Activated CD8-positive, alpha-beta memory T cell treated with anti-CD3 and anti-CD28 coated beads for 36 hours (primary cell): Measurements from ENCODE around the gene LRGUK. TPM values are rescaled to one million over a fixed set of nuclear protein-coding genes. Genes with fewer than 3 reads are reported as not detected.
"Not testable (repeated sequence)": the region's sequence is repeated elsewhere in the genome, so short reads cannot be mapped to it uniquely, and the experiment has no call there.

Source experiments
- CTCF ChIA-PET: fragments of 350-600 bp; sonication (Branson Sonifier 250); formaldehyde crosslinking; loops from one replicate; lab custom pipeline; 2021; ENCODE audit warnings: antibody characterized with exemption; lab: Charles Lee
- POLR2A ChIA-PET: fragments of 350-600 bp; sonication (Branson Sonifier 250); formaldehyde crosslinking; loops from one replicate; lab custom pipeline; 2021; ENCODE audit warnings: antibody characterized with exemption; lab: Charles Lee
- total RNA-seq, 2 experiments: library from RNA; stranded (reverse); gene quantifications; one replicate each; pipeline ENCODE4 v1.2.3, GENCODE V29; 2021

LRGUK gene
- total RNA-seq, 2 experiments from 2014 or later, result 0.15 TPM; not detected in 1

DNA sequence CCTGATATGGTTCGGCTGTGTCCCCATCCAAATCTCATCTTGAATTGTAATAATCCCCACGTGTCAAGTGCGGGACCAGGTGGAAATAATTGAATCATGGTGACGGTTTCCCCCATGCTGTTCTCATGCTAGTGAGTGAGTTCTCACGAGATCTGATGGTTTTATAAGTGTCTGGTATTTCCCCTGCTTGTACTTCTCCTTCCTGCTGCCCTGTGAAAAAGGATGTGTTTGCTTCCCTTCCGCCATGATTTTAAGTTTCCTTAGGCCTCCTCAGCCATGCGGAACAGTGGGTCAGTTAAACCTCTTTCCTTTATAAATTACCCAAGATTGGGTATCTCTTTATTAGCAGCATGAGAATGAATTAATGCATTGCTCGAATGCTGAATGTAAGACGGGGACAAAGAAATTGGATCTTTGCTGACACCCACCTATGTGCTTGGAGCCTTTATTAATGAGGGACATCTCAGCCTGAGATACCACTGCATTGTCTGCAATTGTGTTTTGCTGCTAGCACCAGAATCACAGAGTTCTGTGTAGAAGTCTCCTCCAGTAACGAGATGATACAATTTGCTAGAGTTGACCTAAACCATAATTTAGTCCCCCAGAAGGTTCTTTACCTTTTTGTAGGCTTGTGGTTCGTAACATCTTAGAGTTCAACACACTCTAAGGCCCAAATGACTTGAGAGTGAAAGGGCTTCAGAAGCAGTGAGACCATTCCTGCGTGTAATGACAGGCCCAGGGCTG is 160.9 kb downstream of the LRGUK start:
- POLR2A ChIA-PET, result no interaction called here
- CTCF ChIA-PET, result no interaction called here

- POLR2A ChIA-PET, result no interaction called here
- CTCF ChIA-PET, result no interaction called here
Observed at GRCh38 chr7:134289423-134289822, 162.3 kb downstream of the LRGUK start.

GRCh38 chr7:134289841-134290240 is 162.7 kb downstream of the LRGUK start:
- CTCF ChIA-PET, result no interaction called here
- POLR2A ChIA-PET, result no interaction called here

DNA sequence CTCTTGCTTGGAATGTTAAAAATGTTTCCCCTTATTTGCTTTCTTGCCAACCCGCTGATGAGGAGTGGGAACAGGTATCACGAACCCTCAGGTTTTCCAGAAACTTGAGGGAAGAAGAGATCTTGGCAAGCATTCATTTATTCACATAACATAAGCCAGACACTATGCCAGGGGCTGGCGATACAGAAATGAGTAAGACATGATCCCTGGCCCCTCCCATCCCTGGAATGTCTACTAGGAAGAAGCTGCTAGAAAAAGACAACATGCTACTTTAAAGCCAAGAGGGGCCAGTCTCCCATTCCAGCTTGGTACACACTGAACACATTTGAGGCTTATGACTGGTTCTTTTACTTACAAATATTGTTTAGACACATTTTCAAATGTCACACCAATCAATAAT is 163.1 kb downstream of the LRGUK start:
- ChIA-PET POLR2A (no interaction called here), CTCF (no interaction called here)

- POLR2A ChIA-PET, result no interaction called here
- CTCF ChIA-PET, result no interaction called here
Observed at GRCh38 chr7:134293002-134293740, 166.0 kb downstream of the LRGUK start.

- POLR2A ChIA-PET, CTCF ChIA-PET: not testable (repeated sequence)
Observed at GRCh38 chr7:134295982-134296381, 168.8 kb downstream of the LRGUK start.

DNA sequence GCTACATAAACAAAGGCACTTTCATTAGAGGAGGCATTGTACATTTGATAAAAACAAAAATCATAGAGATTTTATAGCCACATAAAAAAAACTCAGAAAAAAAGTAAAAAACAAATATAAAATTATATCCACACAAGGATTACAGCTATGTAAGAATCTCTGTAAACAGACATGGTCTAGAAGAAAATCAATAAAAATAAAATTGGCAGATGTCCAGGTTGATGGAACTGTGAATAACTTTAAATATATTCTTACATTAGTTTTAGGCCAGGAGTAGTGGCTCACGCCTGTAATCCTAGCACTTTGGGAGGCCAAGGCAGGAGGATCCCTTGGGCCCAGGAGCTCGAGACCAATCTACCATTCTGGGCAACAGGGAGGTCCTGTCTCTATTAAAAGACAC is 170.3 kb downstream of the LRGUK start:
- POLR2A ChIA-PET, result no interaction called here
- CTCF ChIA-PET, result no interaction called here

- ChIA-PET POLR2A (no interaction called here), CTCF (no interaction called here)
Observed at GRCh38 chr7:134298902-134299683, 172.0 kb downstream of the LRGUK start.

DNA sequence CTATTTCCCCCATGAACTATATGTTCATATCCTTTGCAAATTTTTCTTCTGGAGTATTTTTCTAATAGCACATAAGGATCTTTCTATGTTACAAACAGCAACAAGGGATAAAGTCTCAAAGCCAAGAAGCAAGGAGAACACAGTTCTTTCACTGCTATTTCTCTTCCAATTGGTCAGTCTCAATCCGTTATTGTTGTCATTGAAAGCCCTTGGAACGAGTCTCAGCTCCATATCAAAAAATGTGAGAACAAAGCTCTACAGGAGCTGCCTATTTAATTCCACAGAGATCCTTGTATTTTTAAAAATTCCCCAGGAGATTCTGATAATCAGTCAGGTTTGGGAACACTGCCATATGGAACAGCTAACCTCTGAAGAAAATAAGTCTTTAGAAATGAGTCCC is 173.8 kb downstream of the LRGUK start:
- ChIA-PET CTCF (no interaction called here), POLR2A (no interaction called here)

DNA sequence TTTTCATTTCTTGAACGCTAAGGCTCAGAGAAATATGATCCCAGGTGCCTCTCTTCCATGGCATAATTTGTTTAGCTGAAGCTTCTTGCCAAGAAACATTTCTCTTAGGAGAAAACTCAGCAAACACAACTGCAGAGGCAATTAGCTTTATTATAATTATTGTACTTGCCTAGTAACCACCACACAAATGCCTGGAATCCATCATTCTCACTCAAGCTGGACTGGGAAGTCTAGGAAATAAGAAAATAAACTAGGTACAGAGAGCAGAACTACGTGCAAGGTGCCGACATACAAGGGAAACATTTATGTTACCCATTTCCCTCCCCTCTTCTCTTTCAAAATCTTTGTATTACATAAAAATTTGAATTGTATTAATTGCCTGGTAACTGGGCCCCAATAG is 174.5 kb downstream of the LRGUK start:
- POLR2A ChIA-PET, result no interaction called here
- CTCF ChIA-PET, result no interaction called here

GRCh38 chr7:134302120-134302519 is 175.0 kb downstream of the LRGUK start:
- ChIA-PET CTCF (no interaction called here), POLR2A (no interaction called here)

GRCh38 chr7:134307320-134307719 is 180.2 kb downstream of the LRGUK start:
- POLR2A ChIA-PET, result no interaction called here

DNA sequence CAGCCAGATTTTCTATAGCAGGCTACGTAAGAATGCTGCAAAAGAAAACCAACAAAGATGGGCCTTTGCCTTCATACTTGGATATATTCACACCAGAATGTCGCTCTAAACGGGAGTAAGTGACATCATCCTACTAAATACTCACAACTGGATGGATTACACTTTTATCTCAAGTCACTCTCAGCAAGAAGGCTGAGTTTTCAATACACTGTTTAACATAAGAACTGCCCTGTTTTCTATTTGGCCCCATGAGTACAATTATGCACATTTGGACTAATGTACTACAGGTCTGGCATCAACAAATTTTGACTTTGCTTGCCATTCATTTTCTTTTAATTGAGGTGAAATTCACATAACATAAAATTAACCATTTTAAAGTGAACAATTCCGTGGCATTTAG is 181.4 kb downstream of the LRGUK start:
- CTCF ChIA-PET, result no interaction called here
- POLR2A ChIA-PET, result no interaction called here

More at GRCh38 chr7:134307320-134307719, 180.2 kb downstream of the LRGUK start:
- CTCF ChIA-PET, result no interaction called here

DNA sequence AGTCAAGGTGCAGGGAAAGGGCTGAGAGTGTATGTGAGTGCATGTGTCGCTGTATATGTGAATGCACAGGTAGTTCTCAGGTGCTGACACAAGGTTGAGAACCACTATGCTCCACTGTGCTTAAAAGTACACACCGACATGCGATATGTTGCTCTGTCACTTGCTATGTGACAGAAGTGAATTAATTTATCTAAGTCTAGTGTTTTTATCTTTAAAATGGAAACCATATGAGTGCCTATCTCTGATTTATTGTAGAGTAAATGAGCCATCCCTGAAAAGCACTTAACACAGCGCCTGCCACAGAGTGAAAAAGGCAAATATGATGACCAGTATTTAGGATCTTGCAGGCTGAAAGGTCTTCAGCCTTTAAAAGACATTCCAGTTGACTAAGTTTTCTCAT is 184.7 kb downstream of the LRGUK start:
- POLR2A ChIA-PET, result no interaction called here
- CTCF ChIA-PET, result no interaction called here

GRCh38 chr7:134312717-134313116 is 185.6 kb downstream of the LRGUK start:
- ChIA-PET CTCF (no interaction called here), POLR2A (no interaction called here)

- CTCF ChIA-PET, result no interaction called here
- POLR2A ChIA-PET, result no interaction called here
Observed at GRCh38 chr7:134313543-134313942, 186.4 kb downstream of the LRGUK start.

Other genes starting within 250 kb of the LRGUK start
- gene SLC35B4, start 189.6 kb downstream of the LRGUK start, total RNA-seq, result 10 to 100 TPM; 20.7 to 23.1 TPM